ENCODE results near the gene TRIM62.

TRIM62 gene

GRCh38 chr1:33099290-33100118 is 82.3 kb downstream of the TRIM62 start:
- DNase-seq (ENCODE audit: low read depth in 2 of 2) = peak; percentile 25 to 43

- no peak for DNase-seq (ENCODE audit: low read depth in 2 of 2)
These were observed 83.5 kb downstream of the TRIM62 start for GRCh38 chr1:33098371-33098770.

- no peak for DNase-seq (ENCODE audit: low read depth in 2 of 2)
These were observed 84.1 kb downstream of the TRIM62 start for GRCh38 chr1:33097762-33098161.

- no peak for DNase-seq (ENCODE audit: low read depth in 2 of 2)
These were observed 84.7 kb downstream of the TRIM62 start for GRCh38 chr1:33097137-33097611.

GRCh38 chr1:33096363-33097005 is 85.4 kb downstream of the TRIM62 start:
- no peak for DNase-seq (ENCODE audit: low read depth in 2 of 2)
